M059J (cell line): ENCODE measurements around the gene FBXO48. TPM values are rescaled to one million over a fixed set of nuclear protein-coding genes. Genes with fewer than 3 reads are reported as not detected.
A peak's percentile ranks its signal among the peaks of the same experiment; 100 is the strongest.

Experiments used
- DNase-seq: peaks from one replicate; pipeline ENCODE4 v3.0.0-alpha.2; 2012; ENCODE audit warnings: low read depth
- total RNA-seq: library from RNA; depleted of rRNA; stranded (reverse); fragments of >200 nt; shearing (Covaris generic); gene quantifications from 2 replicates; pipeline ENCODE4 v1.2.3, GENCODE V29; 2014

The FBXO48 gene
- total RNA-seq, 1 experiment from 2014 or later = 1.5 TPM

GRCh38 chr2:68438455-68439303 lies 28.4 kb downstream of the FBXO48 start:
- no peak for DNase-seq

GRCh38 chr2:68436270-68436669 lies 30.8 kb downstream of the FBXO48 start:
- DNase-seq = no peak

- DNase-seq = no peak
Measured at GRCh38 chr2:68435615-68436014, 31.5 kb downstream of the FBXO48 start.

- DNase-seq = no peak
Measured at GRCh38 chr2:68434981-68435380, 32.1 kb downstream of the FBXO48 start.

- DNase-seq = no peak
Measured at GRCh38 chr2:68432696-68433658, 34.1 kb downstream of the FBXO48 start.

GRCh38 chr2:68431316-68431972 lies 35.6 kb downstream of the FBXO48 start:
- no peak for DNase-seq

GRCh38 chr2:68429311-68429826 lies 37.7 kb downstream of the FBXO48 start:
- DNase-seq = no peak

GRCh38 chr2:68428746-68429145 lies 38.3 kb downstream of the FBXO48 start:
- DNase-seq = no peak

- DNase-seq = no peak
Measured at GRCh38 chr2:68428126-68428525, 39.0 kb downstream of the FBXO48 start.

GRCh38 chr2:68426848-68427579 lies 40.1 kb downstream of the FBXO48 start:
- DNase-seq = peak; percentile 50

- no peak for DNase-seq
Measured at GRCh38 chr2:68426446-68426845, 40.6 kb downstream of the FBXO48 start.

GRCh38 chr2:68425503-68425902 lies 41.6 kb downstream of the FBXO48 start:
- DNase-seq = no peak

- peak; percentile 42 for DNase-seq
Measured at GRCh38 chr2:68423966-68424650, 43.0 kb downstream of the FBXO48 start.

- DNase-seq = no peak
Measured at GRCh38 chr2:68420254-68420910, 46.7 kb downstream of the FBXO48 start.

GRCh38 chr2:68418855-68419254 lies 48.2 kb downstream of the FBXO48 start:
- DNase-seq = no peak

- DNase-seq = no peak
Measured at GRCh38 chr2:68418419-68418818, 48.7 kb downstream of the FBXO48 start.

- no peak for DNase-seq
Measured at GRCh38 chr2:68417926-68418325, 49.2 kb downstream of the FBXO48 start.

GRCh38 chr2:68416081-68416675 lies 50.9 kb downstream of the FBXO48 start:
- no peak for DNase-seq

GRCh38 chr2:68415521-68415920 lies 51.6 kb downstream of the FBXO48 start:
- no peak for DNase-seq

- DNase-seq = no peak
Measured at GRCh38 chr2:68414876-68415275, 52.2 kb downstream of the FBXO48 start.
